Neural crest cell (in vitro differentiated cells): ENCODE results near the gene TSC22D1. TPM values are rescaled to one million over a fixed set of nuclear protein-coding genes. Genes with fewer than 3 reads are reported as not detected.

Source experiments
- DNase-seq: peaks from one replicate; pipeline ENCODE4 v3.0.0; 2021; ENCODE audit warnings: low read depth, mixed read lengths, low spot score
- H3K27ac Mint-ChIP-seq: one replicate; pipeline ENCODE4 v1.8.0; 2021; ENCODE audit warnings: mild to moderate bottlenecking, mixed read lengths; ENCODE audit not compliant: unreplicated experiment
- H3K27me3 Mint-ChIP-seq: 2 replicates; pipeline ENCODE4 v1.8.0; 2021; ENCODE audit warnings: low read depth, mild to moderate bottlenecking, mixed read lengths
- H3K36me3 Mint-ChIP-seq: 2 replicates; pipeline ENCODE4 v1.8.0; 2021; ENCODE audit warnings: low read depth, mild to moderate bottlenecking, mixed read lengths
- H3K4me1 Mint-ChIP-seq: 2 replicates; pipeline ENCODE4 v1.8.0; 2021; ENCODE audit warnings: mixed read lengths
- H3K4me3 Mint-ChIP-seq: one replicate; pipeline ENCODE4 v1.8.0; 2021; ENCODE audit warnings: mild to moderate bottlenecking, mixed read lengths
- H3K9me3 Mint-ChIP-seq: 2 replicates; pipeline ENCODE4 v1.8.0; 2021; ENCODE audit warnings: mixed read lengths
- total RNA-seq: library from RNA; stranded (reverse); gene quantifications from 2 replicates; pipeline ENCODE4 v1.2.1, GENCODE V29; 2021
- TF ChIP-seq, protein P1 (sequence below): fragments of 200-600 bp; sonication (generic); conservative IDR thresholded peaks from 2 replicates; pipeline ENCODE4 v1.5.0; 2021; ENCODE audit warnings: antibody characterized with exemption, mild to moderate bottlenecking

Gene TSC22D1
- total RNA-seq, 1 donor from 2014 or later: 119 TPM

DNA sequence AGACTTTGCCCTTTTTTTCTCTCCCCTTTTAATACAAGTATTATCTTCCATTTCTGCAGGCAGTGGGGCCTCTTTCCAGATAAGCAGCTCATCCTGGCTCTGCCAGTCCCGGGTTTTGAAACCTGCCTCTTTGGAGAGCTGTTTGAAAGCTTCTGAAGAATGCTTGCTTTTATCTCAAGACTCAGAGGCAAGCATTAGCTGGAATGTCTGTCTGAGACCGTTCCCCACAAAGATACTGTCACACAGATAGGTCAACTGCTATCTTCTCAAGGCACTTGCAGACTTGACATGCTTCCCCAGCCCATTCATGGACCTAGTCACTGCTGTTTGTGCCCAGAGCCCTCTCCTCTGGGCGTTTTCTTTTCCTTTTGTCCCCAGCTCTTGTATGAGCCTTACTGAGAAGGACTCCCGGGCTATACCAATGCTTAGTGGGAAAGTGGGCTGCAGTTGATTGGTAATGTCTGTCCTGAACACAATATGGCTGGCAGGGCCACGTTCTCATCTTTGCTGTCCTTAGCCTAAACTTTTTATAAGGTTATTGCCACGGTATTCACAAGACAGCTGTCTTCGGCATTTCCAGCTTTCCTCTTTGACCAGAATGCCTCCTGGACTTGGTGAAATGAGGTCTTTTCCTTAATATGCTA is 189.1 kb downstream of the TSC22D1 start:
- peaks cover 36% of the 10 kb centered on the region for H3K4me1 Mint-ChIP-seq

DNA sequence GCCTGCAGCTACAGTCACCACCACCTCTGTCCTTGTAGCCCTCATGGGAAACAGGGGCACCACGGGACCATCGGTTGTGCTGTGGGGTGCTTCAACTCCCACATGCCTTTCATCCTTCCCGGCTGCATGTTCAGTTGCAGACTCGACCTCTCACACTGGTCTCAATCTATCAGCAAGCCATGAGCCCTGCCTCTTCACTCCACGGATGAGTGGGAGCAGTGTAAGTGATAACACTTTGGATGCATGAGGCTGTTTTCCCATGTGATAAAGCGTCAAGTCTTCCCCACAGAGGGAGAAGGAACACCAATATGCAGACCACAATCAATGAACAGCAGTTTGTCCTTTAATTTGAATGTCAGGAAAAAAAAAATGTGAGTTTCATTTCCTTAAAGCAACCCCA is 190.3 kb downstream of the TSC22D1 start:
- peaks cover 3% of the 10 kb centered on the region for H3K36me3 Mint-ChIP-seq
- no peaks in the 10 kb centered on the region for H3K9me3 Mint-ChIP-seq
- no peak overlapping the region for H3K27ac Mint-ChIP-seq
- no peak overlapping the region for H3K4me3 Mint-ChIP-seq
- TF ChIP-seq, protein P1, sequence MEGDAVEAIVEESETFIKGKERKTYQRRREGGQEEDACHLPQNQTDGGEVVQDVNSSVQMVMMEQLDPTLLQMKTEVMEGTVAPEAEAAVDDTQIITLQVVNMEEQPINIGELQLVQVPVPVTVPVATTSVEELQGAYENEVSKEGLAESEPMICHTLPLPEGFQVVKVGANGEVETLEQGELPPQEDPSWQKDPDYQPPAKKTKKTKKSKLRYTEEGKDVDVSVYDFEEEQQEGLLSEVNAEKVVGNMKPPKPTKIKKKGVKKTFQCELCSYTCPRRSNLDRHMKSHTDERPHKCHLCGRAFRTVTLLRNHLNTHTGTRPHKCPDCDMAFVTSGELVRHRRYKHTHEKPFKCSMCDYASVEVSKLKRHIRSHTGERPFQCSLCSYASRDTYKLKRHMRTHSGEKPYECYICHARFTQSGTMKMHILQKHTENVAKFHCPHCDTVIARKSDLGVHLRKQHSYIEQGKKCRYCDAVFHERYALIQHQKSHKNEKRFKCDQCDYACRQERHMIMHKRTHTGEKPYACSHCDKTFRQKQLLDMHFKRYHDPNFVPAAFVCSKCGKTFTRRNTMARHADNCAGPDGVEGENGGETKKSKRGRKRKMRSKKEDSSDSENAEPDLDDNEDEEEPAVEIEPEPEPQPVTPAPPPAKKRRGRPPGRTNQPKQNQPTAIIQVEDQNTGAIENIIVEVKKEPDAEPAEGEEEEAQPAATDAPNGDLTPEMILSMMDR: no peak
- no peaks in the 10 kb centered on the region for H3K27me3 Mint-ChIP-seq
- no peak for DNase-seq
- peaks cover 36% of the 10 kb centered on the region for H3K4me1 Mint-ChIP-seq

More for the DNA sequence above, 189.1 kb downstream of the TSC22D1 start:
- no peak overlapping the region for H3K4me3 Mint-ChIP-seq
- H3K27ac Mint-ChIP-seq: no peak overlapping the region
- no peaks in the 10 kb centered on the region for H3K27me3 Mint-ChIP-seq
- DNase-seq: no peak
- TF ChIP-seq, protein P1: no peak
- H3K9me3 Mint-ChIP-seq: no peaks in the 10 kb centered on the region
- no peaks in the 10 kb centered on the region for H3K36me3 Mint-ChIP-seq

DNA sequence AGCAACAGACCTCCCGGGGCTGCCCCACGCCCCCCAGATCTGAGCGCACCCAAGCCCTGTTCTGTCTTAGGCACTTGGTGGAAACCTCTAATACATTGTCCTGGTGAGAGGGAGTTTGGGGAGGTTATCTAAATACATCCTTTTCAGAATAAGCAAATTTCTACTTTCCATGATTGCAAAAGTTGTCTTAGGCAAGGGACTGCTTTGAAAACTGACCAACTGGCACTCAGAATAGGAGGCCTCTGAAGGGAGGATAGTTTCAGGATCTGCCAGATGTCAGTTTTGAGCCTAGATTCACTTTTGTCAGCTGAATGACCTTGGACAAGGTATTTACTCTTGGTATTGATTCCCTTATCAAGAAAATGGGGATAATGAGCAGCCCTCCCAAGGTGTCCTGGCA is 190.7 kb downstream of the TSC22D1 start:
- TF ChIP-seq, protein P1: no peak
- Mint-ChIP-seq H3K36me3 (peaks cover 3% of the 10 kb centered on the region), H3K27me3 (no peaks in the 10 kb centered on the region), H3K27ac (no peak overlapping the region), H3K4me1 (peaks cover 36% of the 10 kb centered on the region), H3K9me3 (no peaks in the 10 kb centered on the region), H3K4me3 (no peak overlapping the region)
- no peak for DNase-seq

DNA sequence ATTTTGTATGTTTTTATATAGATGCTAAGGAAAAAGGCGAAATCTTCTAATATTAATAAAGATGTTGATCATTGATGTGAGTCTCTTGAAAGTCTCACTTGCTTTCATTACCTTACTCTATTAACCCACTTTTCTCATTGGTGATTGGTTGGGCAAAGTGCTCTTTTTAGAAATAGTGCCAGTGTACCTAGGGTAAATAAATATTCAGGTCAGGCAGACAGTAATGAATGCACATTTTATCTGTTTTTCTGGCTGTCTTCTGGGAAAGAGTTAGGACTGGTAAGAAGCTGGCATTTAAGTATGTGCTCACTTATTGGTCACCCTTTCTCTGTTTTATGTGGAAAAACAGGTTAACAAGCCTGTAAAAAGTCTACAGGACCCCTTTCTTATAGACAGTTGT is 191.4 kb downstream of the TSC22D1 start:
- peaks cover 36% of the 10 kb centered on the region for H3K4me1 Mint-ChIP-seq
- H3K27me3 Mint-ChIP-seq: no peaks in the 10 kb centered on the region
- peaks cover 3% of the 10 kb centered on the region for H3K36me3 Mint-ChIP-seq
- H3K27ac Mint-ChIP-seq: no peak overlapping the region
- no peak overlapping the region for H3K4me3 Mint-ChIP-seq
- no peaks in the 10 kb centered on the region for H3K9me3 Mint-ChIP-seq
- DNase-seq: no peak
- TF ChIP-seq, protein P1: no peak

DNA sequence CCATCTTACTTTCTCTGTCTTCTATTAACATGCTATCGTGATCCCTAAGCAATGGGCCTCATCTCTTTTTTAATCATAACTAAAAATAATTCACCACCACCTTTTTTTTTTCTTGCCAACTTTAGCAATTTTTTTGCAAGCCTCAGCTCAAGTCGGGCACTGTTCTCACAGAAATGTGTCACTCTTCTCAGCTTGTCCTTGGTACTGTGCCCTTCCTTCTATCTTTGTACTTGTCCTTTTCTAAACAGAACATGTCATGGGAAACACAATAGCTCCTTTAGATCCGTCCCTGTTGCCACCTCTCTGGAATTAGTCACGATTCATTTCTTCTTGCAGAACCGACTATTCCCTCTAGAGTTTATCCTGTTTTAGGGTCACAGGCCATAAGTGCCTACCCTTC is 192.2 kb downstream of the TSC22D1 start:
- Mint-ChIP-seq H3K27me3 (no peaks in the 10 kb centered on the region), H3K4me1 (peaks cover 33% of the 10 kb centered on the region), H3K9me3 (no peaks in the 10 kb centered on the region), H3K27ac (no peak overlapping the region), H3K4me3 (no peak overlapping the region), H3K36me3 (peaks cover 3% of the 10 kb centered on the region)
- DNase-seq: no peak
- TF ChIP-seq, protein P1: no peak
